Measurements from ENCODE around the gene IPPK.

Gene IPPK

DNA sequence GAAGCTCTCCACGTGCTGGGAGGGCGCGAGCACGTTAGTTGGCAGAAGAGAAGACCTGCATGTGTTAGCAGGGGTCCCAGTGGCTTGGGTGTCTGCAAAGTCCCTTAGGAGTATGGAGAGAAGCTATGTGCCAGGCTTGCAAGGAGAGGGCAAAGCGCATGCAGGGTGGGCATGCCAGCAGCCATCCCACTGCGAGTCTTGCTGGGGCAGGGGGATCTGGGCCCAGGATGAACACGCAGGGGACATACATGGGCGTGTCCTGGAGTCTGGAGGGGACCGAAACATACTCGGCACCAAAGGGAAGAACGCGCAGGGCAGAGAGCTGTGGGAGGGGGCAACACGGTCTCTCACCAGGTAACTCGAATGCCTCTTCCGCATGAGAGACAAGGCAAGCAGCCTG, 43.6 kb upstream of the IPPK start:
- no CpG with 5 or more reads among the region's 15 CpGs for WGBS (ENCODE audit: insufficient coverage, insufficient read length)
- no peaks in the 10 kb centered on the region for H3K27me3 ChIP-seq (ENCODE audit: control insufficient read depth, insufficient read depth, low read length)
- DNase-seq (ENCODE audit: low read depth, low spot score): no peak
- no peaks in the 10 kb centered on the region; the same call in 1 of the 2 replicates for H3K4me1 ChIP-seq (ENCODE audit: control insufficient read depth, insufficient read depth, low read length)
- no peak overlapping the region for H3K4me3 ChIP-seq (ENCODE audit: low read length)
- H3K36me3 ChIP-seq (ENCODE audit: control insufficient read depth, insufficient read depth, low read length): peaks cover 29% of the 10 kb centered on the region
- H3K27ac ChIP-seq (ENCODE audit: low read length): no peak overlapping the region
- H3K9me3 ChIP-seq (ENCODE audit: control insufficient read depth, insufficient read depth, low read length): no peaks in the 10 kb centered on the region

DNA sequence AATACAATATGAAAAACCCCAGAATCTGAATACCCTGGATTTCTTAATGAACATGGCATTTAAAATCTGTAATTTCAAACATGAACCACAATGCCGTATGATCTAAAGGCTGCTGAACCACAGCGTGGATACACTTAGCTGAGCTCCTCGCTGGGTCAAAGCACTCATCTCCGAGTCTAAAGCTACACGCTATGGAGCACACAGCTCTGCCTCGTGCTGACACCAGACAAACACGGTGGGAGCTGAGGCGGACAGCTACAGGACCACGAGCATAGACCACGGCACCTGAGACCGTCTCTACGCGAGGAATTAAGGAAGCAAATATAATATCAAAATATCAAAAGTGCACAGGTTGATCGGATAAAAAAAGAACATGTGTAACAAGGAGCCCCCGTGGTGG, 42.8 kb upstream of the IPPK start:
- WGBS (ENCODE audit: insufficient coverage, insufficient read length): no CpG with 5 or more reads among the region's 15 CpGs
- Histone ChIP-seq H3K27me3 (ENCODE audit: control insufficient read depth, insufficient read depth, low read length) (no peaks in the 10 kb centered on the region), H3K36me3 (ENCODE audit: control insufficient read depth, insufficient read depth, low read length) (peaks cover 25% of the 10 kb centered on the region), H3K9me3 (ENCODE audit: control insufficient read depth, insufficient read depth, low read length) (no peaks in the 10 kb centered on the region), H3K4me1 (ENCODE audit: control insufficient read depth, insufficient read depth, low read length) (no peaks in the 10 kb centered on the region; the same call in 1 of the 2 replicates), H3K27ac (ENCODE audit: low read length) (no peak overlapping the region), H3K4me3 (ENCODE audit: low read length) (no peak overlapping the region)
- no peak for DNase-seq (ENCODE audit: low read depth, low spot score)

DNA sequence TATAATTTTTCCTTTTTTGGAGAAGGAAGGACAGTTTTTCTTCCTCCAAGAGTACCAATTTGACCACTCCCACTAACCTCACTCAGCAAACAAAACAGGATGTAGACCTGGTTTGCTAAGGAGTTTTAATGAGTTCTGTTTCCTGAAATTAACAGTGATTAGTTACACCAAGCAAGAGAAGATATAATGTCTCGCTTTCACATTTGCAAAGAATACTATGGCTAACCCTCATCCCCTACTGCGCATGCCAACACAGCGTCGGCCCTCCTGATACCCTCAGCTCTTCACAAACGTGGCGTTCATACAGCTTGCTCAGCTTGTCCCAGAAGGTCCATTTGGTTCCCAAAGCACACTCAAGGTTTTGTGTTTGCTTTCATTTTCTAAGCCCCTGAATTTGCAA, 41.9 kb upstream of the IPPK start:
- WGBS (ENCODE audit: insufficient coverage, insufficient read length): no CpG with 5 or more reads among the region's 6 CpGs
- H3K36me3 ChIP-seq (ENCODE audit: control insufficient read depth, insufficient read depth, low read length): peaks cover 20% of the 10 kb centered on the region
- H3K4me1 ChIP-seq (ENCODE audit: control insufficient read depth, insufficient read depth, low read length): no peaks in the 10 kb centered on the region; the same call in 1 of the 2 replicates

DNA sequence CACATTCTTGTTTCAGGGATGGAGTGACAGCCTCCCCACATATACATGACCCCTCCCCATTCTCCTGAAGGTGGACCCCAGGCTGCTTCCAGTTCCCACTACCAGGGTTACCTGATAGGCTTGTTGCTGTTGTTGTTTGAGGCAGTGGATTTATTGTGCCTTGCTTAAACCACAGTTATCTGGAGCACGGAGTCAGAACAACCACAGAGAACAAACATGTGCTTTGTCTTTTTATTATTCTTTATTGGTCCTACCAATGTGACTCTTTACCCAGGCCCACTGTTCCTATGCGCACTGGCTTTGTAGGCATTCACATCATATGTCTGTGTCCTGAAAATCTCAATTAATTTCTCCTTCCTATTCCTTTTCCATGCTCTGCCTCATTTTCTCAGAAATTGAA, 41.2 kb upstream of the IPPK start:
- H3K4me1 ChIP-seq (ENCODE audit: control insufficient read depth, insufficient read depth, low read length): no peaks in the 10 kb centered on the region; the same call in 1 of the 2 replicates
- H3K36me3 ChIP-seq (ENCODE audit: control insufficient read depth, insufficient read depth, low read length): peaks cover 20% of the 10 kb centered on the region
- DNase-seq (ENCODE audit: low read depth, low spot score): no peak
- H3K4me3 ChIP-seq (ENCODE audit: low read length): no peak overlapping the region
- H3K27ac ChIP-seq (ENCODE audit: low read length): no peak overlapping the region
- WGBS (ENCODE audit: insufficient coverage, insufficient read length): no CpG with 5 or more reads among the region's 2 CpGs
- H3K9me3 ChIP-seq (ENCODE audit: control insufficient read depth, insufficient read depth, low read length): no peaks in the 10 kb centered on the region
- H3K27me3 ChIP-seq (ENCODE audit: control insufficient read depth, insufficient read depth, low read length): no peaks in the 10 kb centered on the region

More for the DNA sequence above, 41.9 kb upstream of the IPPK start:
- Histone ChIP-seq H3K4me3 (ENCODE audit: low read length) (no peak overlapping the region), H3K9me3 (ENCODE audit: control insufficient read depth, insufficient read depth, low read length) (no peaks in the 10 kb centered on the region), H3K27ac (ENCODE audit: low read length) (no peak overlapping the region), H3K27me3 (ENCODE audit: control insufficient read depth, insufficient read depth, low read length) (no peaks in the 10 kb centered on the region)
- no peak for DNase-seq (ENCODE audit: low read depth, low spot score)

DNA sequence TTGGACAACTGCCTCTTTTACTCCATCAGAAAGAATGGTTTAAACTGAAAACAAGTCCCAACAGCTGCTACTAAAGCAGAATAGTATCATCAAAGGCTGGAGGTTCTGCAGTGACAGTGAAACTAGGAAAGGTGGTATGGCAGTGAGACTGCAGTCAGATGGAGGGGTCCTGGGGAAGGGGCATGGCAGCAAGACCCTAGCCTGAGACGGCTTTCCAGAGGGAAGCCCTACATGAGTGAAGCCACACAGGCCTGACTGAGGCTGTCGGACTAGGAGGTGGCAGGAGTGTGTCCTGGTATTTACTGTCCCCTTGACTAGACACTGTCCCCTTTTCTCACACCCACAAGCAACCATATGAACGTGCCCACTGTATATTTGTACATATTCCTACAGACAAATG, 40.4 kb upstream of the IPPK start:
- no peak overlapping the region for H3K27ac ChIP-seq (ENCODE audit: low read length)
- no CpG with 5 or more reads among the region's 3 CpGs for WGBS (ENCODE audit: insufficient coverage, insufficient read length)
- H3K4me1 ChIP-seq (ENCODE audit: control insufficient read depth, insufficient read depth, low read length): no peaks in the 10 kb centered on the region
- no peaks in the 10 kb centered on the region for H3K27me3 ChIP-seq (ENCODE audit: control insufficient read depth, insufficient read depth, low read length)
- no peak for DNase-seq (ENCODE audit: low read depth, low spot score)
- H3K9me3 ChIP-seq (ENCODE audit: control insufficient read depth, insufficient read depth, low read length): no peaks in the 10 kb centered on the region
- H3K4me3 ChIP-seq (ENCODE audit: low read length): no peak overlapping the region
- H3K36me3 ChIP-seq (ENCODE audit: control insufficient read depth, insufficient read depth, low read length): peaks cover 14% of the 10 kb centered on the region

DNA sequence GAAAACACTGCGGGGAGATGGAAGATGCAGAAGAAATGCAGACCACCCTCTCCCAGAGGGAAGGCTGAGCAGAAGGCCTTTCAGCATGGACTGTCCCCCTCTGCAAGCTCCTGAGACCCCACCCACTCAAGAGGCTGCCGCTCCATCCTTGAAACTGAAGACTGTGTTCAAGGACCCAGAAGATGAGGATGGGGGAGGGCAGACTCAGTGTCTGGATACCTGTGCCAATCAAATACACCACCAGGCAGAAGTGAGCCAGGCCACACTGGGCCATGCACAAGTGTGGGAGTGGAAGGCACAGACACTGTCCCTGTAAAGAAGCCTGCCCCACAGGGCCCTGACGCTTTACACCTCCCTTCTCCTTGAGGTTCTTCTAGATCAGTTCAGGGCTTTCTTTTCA, 40.0 kb upstream of the IPPK start:
- peaks cover 10% of the 10 kb centered on the region for H3K36me3 ChIP-seq (ENCODE audit: control insufficient read depth, insufficient read depth, low read length)
- no peaks in the 10 kb centered on the region for H3K27me3 ChIP-seq (ENCODE audit: control insufficient read depth, insufficient read depth, low read length)
- WGBS (ENCODE audit: insufficient coverage, insufficient read length): no CpG with 5 or more reads among the region's 3 CpGs
- no peaks in the 10 kb centered on the region for H3K4me1 ChIP-seq (ENCODE audit: control insufficient read depth, insufficient read depth, low read length)
- H3K9me3 ChIP-seq (ENCODE audit: control insufficient read depth, insufficient read depth, low read length): no peaks in the 10 kb centered on the region
- H3K27ac ChIP-seq (ENCODE audit: low read length): no peak overlapping the region
- no peak for DNase-seq (ENCODE audit: low read depth, low spot score)
- no peak overlapping the region for H3K4me3 ChIP-seq (ENCODE audit: low read length)

DNA sequence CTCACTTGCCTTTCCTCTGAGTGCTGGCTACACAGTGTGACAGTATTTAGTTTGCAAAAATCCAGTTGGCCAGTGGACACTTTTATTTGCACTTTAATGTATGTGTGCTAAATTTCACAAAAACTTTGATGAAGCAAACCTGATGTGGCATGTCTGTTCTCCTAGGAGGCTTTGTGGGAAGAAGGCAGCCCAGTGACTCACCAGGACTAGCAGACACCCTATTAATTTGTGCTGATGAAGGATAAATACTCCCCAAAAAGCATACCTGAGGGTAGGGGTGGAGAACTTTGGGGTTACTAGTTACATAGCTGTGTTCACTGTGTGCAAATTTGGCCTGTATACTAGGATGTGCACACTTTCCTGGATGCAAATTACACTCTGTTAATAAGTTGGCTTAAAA, 39.3 kb upstream of the IPPK start:
- Histone ChIP-seq H3K4me1 (ENCODE audit: control insufficient read depth, insufficient read depth, low read length) (no peaks in the 10 kb centered on the region), H3K9me3 (ENCODE audit: control insufficient read depth, insufficient read depth, low read length) (no peaks in the 10 kb centered on the region), H3K27me3 (ENCODE audit: control insufficient read depth, insufficient read depth, low read length) (no peaks in the 10 kb centered on the region), H3K4me3 (ENCODE audit: low read length) (no peak overlapping the region), H3K27ac (ENCODE audit: low read length) (no peak overlapping the region), H3K36me3 (ENCODE audit: control insufficient read depth, insufficient read depth, low read length) (peaks cover 5% of the 10 kb centered on the region)
- no peak for DNase-seq (ENCODE audit: low read depth, low spot score)

DNA sequence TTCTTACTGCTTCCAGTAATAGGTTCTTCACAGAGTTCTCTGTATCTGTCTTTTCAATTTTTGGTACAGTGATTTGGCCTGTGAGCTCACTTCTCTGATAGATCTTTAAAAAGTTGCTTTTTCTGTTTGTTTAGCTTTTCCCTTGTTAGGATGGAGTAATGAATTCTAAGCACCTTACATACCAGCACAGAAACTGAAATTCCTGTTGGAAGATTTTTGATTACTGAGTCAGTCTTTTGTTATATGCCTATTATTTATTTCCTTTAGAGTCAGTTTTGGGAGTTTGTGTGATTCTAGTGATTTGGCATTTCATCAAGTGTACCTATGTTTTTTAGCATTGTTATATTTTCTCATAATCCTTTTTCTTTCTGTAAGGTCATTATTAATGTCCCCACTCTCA, 37.6 kb upstream of the IPPK start:
- H3K4me3 ChIP-seq (ENCODE audit: low read length): no peak overlapping the region
- no peaks in the 10 kb centered on the region for H3K27me3 ChIP-seq (ENCODE audit: control insufficient read depth, insufficient read depth, low read length)
- H3K36me3 ChIP-seq (ENCODE audit: control insufficient read depth, insufficient read depth, low read length): no peaks in the 10 kb centered on the region
- H3K27ac ChIP-seq (ENCODE audit: low read length): no peak overlapping the region
- no peak for DNase-seq (ENCODE audit: low read depth, low spot score)
- no peaks in the 10 kb centered on the region for H3K4me1 ChIP-seq (ENCODE audit: control insufficient read depth, insufficient read depth, low read length)
- no peaks in the 10 kb centered on the region for H3K9me3 ChIP-seq (ENCODE audit: control insufficient read depth, insufficient read depth, low read length)

DNA sequence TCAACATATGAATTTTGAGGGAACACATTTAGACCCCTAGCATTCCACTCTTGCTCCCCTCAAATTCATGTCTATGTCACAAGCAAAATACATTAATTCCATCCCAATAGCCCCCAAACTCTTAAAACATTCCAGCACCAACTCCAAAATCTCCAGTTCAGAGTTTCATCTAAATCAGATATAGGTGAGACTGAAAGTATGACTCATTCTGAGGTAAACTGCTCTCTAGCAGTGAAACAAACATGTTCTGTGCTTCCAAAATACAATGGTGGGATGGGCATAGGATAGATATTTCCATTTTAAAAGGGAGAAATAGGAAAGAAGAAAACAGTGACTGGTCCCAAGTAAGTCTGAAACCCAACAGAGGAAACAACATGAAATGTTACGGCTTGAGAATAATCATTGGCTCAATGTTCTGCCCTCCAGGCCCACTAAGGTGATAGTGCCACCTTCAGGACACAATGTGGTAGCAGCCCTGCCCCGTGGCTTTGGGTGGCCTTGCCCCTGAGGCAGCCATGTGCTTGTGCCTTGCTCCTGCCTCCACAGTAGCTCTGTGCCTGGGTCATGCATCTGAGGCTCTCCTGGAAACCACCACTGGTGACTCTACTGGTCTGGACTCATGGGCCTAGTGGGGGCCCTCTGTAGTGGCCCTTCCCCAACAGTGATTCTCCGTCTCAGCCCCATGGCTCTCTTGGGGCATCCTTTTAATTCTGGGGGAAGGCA, 36.4 kb upstream of the IPPK start:
- DNase-seq (ENCODE audit: low read depth, low spot score): peak; percentile 39
- Histone ChIP-seq H3K27ac (ENCODE audit: low read length) (no peak overlapping the region), H3K27me3 (ENCODE audit: control insufficient read depth, insufficient read depth, low read length) (no peaks in the 10 kb centered on the region), H3K4me1 (ENCODE audit: control insufficient read depth, insufficient read depth, low read length) (no peaks in the 10 kb centered on the region), H3K9me3 (ENCODE audit: control insufficient read depth, insufficient read depth, low read length) (no peaks in the 10 kb centered on the region), H3K4me3 (ENCODE audit: low read length) (no peak overlapping the region), H3K36me3 (ENCODE audit: control insufficient read depth, insufficient read depth, low read length) (no peaks in the 10 kb centered on the region)
- no CpG with 5 or more reads among the region's 3 CpGs for WGBS (ENCODE audit: insufficient coverage, insufficient read length)

DNA sequence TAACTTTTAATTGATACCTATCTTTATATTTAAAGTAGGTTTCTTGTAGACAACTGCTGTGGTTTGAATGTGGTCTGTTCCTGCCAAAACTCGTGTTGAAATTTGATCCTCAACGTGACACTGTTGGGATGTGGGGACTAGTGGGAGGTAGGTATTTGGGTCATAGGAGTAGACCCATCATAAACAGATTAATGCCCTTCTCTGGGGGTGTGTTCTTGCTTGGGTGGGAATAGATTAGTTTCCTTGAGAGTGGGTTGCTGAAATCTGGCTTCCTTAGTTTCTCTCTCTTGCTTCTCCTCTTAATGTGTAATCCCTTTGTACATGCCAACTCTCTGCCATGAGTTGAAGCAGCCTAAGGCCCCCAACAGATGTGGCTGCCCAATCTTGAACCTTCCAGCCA, 34.6 kb upstream of the IPPK start:
- Histone ChIP-seq H3K9me3 (ENCODE audit: control insufficient read depth, insufficient read depth, low read length) (no peaks in the 10 kb centered on the region), H3K4me1 (ENCODE audit: control insufficient read depth, insufficient read depth, low read length) (no peaks in the 10 kb centered on the region), H3K27ac (ENCODE audit: low read length) (no peak overlapping the region), H3K36me3 (ENCODE audit: control insufficient read depth, insufficient read depth, low read length) (no peaks in the 10 kb centered on the region), H3K4me3 (ENCODE audit: low read length) (no peak overlapping the region), H3K27me3 (ENCODE audit: control insufficient read depth, insufficient read depth, low read length) (no peaks in the 10 kb centered on the region)
- WGBS (ENCODE audit: insufficient coverage, insufficient read length): no CpG with 5 or more reads among the region's 2 CpGs
- DNase-seq (ENCODE audit: low read depth, low spot score): no peak

DNA sequence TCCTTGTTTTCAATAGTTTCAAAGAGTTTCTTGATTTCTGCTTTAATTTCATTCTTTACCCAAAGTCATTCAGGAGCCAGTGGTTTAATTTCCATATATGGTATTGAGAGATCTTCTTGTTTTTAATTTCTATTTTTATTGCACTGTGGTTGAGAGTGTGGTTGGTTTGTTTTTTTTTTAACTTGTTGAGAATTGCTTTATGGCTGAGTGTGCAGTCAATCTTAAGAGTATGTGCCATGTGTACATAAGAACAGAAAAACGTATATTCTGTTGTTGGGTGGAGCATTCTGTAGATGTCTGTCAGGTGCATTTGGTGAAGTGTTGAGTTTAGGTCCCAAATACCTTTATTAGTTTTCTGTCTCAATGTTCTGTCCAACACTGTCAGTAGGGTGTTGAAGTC, 26.7 kb upstream of the IPPK start:
- Histone ChIP-seq H3K36me3 (ENCODE audit: control insufficient read depth, insufficient read depth, low read length) (no peaks in the 10 kb centered on the region), H3K9me3 (ENCODE audit: control insufficient read depth, insufficient read depth, low read length) (no peaks in the 10 kb centered on the region), H3K27ac (ENCODE audit: low read length) (no peak overlapping the region), H3K4me1 (ENCODE audit: control insufficient read depth, insufficient read depth, low read length) (no peaks in the 10 kb centered on the region), H3K4me3 (ENCODE audit: low read length) (no peak overlapping the region), H3K27me3 (ENCODE audit: control insufficient read depth, insufficient read depth, low read length) (no peaks in the 10 kb centered on the region)
- WGBS (ENCODE audit: insufficient coverage, insufficient read length): no CpG with 5 or more reads among the region's 1 CpG
- DNase-seq (ENCODE audit: low read depth, low spot score): no peak
